Stimulated activated CD8-positive, alpha-beta memory T cell treated with anti-CD3 and anti-CD28 coated beads, Interleukin-12 subunit alpha, Interleukin-12 subunit beta, amount 100 ng/mL, for 1 hour (primary cell): ENCODE results near the gene FGD6.
A peak's percentile ranks its signal among the peaks of the same experiment; 100 is the strongest.
"Not testable (repeated sequence)": the region's sequence is repeated elsewhere in the genome, so short reads cannot be mapped to it uniquely, and the experiment has no call there.

Experiments used
- DNase-seq: peaks from one replicate; pipeline ENCODE4 v3.0.0-alpha.2; 2020; ENCODE audit warnings: low read depth

Gene FGD6

GRCh38 chr12:95217377-95218149, at the start of gene FGD6, which contains the start of gene VEZT:
Gene FGD6, minus strand, starts transcription at chr12:95217467. Its CDS starts 227 bp downstream, at chr12:95217240.
Gene VEZT, plus strand, starts transcription at chr12:95217807. Its CDS starts 44 bp downstream, at chr12:95217851.
- DNase-seq: peak; percentile 94

DNA sequence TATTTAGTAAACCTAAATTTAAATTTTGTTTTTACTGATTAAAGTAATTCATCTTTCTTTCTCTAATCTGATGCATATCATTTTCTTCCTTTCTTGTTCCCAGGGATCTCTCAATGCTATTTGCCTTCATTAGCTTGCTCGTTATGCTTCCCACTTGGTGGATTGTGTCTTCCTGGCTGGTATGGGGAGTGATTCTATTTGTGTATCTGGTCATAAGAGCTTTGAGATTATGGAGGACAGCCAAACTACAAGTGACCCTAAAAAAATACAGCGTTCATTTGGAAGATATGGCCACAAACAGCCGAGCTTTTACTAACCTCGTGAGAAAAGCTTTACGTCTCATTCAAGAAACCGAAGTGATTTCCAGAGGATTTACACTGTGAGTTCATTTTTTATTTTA, 49.0 kb upstream of the FGD6 start:
- DNase-seq: no peak

GRCh38 chr12:95265765-95266164, 48.5 kb upstream of the FGD6 start:
- DNase-seq: no peak

GRCh38 chr12:95262808-95263207, 45.5 kb upstream of the FGD6 start:
- DNase-seq: no peak

GRCh38 chr12:95261109-95261508, 43.8 kb upstream of the FGD6 start:
- no peak for DNase-seq

DNA sequence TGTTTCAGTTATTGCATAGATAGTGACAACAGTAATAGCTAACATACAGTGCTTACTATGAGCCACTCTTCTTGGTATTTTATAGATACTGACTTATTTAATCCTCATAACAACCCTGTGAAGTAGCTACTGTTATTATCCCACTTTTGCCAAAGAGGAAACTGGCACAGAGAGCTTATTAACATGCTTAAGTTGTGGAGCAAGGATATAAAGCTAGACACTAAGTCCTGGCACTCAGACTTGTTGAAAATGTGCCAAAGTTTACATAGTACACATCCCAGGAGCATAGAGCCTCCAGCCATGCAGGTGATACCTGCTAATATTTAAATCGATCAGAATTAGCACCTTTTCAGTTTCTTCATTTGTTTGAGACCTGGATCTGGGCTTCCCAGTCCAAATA, 42.1 kb upstream of the FGD6 start:
- no peak for DNase-seq

GRCh38 chr12:95258803-95259202, 41.5 kb upstream of the FGD6 start:
- no peak for DNase-seq

DNA sequence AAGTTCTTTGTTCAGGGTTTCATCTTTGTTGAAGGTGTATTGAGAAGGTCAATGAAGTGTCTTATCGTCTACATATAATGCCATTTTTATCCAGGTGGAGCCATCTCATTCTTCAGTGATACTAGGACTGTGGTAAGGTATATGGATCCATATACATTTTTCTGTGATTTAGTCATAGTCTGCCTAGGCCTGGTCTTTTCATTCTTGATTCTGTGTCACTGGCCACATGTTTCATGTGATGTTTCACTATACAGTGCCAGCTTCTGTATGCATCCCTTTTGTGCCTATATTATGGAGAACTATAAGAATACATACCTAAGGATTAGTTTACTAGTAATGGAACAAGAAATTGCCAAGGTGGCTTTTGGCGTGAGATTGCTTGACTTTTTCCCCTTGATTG, 40.9 kb upstream of the FGD6 start:
- DNase-seq: no peak

GRCh38 chr12:95257541-95257940, 40.3 kb upstream of the FGD6 start:
- DNase-seq: no peak

DNA sequence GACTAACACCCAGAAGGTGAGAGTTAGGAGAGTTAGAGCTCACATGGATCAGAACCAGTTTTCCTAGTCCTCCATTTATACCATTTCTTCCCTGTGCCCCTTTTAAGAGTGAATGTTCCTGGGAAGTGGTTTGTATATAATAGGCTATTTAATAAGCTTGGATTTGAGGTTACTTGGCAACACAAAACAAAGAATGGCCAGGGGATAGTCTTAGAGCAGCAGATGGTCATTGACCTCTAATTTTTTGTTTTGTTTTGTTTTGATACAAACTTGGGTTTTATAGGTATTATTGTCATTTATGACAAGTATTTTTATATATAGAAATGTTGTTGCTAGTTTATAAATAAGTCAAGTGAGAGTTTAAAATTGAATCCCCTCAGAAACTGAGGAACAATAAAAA, 36.1 kb upstream of the FGD6 start:
- no peak for DNase-seq

DNA sequence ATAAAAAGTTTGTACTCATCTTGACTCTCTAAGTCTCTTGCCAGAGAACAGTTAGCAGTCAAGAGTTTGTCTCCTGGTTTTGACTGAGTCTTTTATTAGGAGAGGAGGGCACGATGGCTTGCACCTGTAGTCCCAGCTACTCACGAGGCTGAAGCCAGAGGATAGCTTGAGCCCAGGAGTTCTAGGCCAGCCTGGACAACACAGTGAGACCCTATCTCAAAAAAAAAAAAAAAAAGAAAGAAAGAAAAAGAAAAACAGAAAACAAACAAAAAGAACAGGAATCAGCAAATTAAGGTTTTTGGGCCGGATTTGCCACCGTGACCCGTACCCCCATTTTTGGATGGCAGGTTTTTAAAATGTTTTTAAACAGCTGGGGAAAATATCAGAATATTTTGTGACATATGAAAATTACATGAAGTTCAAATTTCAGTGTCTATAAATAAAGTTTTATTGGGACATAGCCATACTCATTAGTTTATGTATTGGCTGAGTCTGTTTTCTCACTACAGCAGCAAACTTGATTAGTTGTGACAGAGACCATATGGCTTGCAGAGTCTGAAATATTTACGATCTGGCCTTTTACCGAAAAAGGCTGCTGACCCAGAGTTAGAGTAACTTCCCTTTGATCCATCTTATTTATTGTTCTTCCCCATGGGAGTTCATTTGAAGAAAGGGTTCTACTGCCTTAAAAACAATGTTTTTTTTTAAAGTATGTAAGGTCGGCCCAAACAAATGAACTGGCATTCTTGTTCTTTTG, 31.5 kb upstream of the FGD6 start:
- DNase-seq: no peak

DNA sequence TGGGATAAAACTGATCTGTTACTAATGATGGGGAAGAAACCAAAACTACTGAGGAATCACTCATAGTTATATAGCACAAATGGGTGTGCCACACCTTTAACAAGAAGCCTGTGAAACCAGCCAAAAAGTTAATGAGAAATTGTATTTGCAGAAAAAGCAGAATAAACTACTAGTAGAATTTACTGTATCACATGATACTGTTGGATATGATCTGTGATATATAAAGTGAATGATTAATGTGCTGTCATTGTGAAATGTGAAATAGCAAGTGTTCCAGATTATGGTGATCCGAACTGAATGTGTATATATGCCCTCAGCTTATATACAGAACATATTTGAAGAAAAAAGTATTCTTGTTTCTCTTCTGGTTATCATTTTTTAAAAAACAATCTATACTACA, 30.8 kb upstream of the FGD6 start:
- no peak for DNase-seq

- no peak for DNase-seq
These were observed 27.1 kb upstream of the FGD6 start for GRCh38 chr12:95244350-95244749.

DNA sequence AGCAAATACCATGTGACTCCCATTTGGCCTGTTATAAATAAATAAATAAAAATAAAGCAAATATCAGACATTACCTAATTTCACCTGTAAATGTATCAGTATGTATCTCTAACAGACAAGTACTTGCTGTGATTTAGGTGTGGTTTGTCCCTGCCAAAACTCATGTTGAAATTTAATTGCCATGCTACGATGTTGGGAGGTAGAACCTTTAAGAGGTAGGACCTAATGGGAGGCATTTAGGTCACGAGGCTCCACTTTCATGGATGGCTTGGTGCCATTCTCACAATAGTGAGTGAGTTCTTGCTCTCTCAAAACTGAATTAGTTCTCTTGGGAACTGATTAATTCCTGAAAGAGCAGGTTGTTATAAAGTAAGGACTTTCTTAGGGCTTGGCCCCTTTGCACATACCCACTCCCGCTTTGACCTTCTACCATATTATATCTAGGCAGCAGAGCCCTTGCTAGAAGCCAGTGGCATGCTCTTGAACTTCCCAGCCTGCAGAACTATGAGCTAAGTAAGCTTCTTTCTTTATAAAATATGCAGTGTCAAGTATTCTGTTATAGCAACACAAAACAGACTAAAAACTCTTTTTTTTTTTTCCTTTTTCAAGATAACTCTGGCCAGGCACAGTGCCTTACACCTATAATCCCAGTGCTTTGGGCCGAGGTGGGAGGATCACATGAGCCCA, 26.4 kb upstream of the FGD6 start:
- DNase-seq: no peak

GRCh38 chr12:95241761-95242506, 24.7 kb upstream of the FGD6 start:
- no peak for DNase-seq

- DNase-seq: not testable (repeated sequence)
These were observed 23.9 kb upstream of the FGD6 start for GRCh38 chr12:95241138-95241537.

DNA sequence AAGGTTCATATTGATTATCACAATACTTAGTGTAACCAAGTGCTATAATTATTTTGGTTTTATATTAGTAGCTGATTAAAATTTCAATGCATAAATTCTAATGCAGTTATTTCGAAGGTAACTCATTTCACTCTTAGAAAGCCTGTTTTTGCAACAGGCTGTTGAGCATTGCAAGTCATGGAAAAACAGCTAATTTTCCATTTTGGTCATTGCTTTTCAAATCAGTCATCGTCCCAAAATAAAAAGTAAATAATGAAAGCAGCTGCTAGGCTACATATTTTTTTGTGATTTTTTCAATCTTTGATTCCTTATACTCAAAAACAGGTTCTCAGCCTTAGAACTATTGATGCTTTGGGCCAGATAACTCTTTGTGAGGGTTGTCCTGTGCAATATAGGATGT, 23.3 kb upstream of the FGD6 start:
- no peak for DNase-seq

DNA sequence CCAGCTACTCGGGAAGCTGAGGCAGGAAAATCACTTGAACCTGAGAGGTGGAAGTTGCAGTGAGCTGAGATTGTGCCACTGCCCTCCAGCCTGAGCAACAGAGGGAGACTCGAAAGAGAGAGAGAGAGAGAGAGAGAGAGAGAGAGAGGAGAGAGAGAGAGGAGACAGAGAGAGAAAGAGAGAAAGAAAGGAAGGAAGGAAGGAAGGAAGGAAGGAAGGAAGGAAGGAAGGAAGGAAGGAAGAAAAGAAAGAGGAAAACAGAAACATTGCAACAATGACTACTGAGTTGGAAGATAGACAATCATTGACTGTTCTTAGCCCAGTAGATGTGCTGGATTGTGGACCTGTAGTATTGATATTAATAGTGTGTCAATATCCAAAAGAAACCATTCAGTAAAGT, 22.6 kb upstream of the FGD6 start:
- DNase-seq: not testable (repeated sequence)

DNA sequence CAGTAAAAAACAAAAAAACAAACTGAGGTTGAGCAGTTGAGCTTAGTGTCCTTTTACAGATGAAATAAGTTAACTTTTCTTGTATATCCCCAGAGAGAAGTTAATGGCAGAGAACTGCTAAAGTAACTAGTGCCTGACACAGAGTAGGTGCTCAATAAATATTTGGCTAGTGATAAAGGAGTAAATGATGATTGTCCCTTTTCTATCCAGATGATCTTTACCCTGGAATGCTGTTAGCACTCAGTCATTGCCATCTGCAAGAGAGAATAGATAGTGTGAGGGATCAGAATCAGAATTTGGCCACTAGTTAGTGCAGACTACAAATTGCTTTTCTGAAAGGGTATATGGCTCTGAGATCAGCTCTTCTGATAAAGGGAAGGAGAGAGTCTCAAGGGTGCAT, 21.9 kb upstream of the FGD6 start:
- no peak for DNase-seq

- no peak for DNase-seq
These were observed 20.9 kb upstream of the FGD6 start for GRCh38 chr12:95238150-95238549.

GRCh38 chr12:95237315-95237714, 20.0 kb upstream of the FGD6 start:
- DNase-seq: no peak

- not testable (repeated sequence) for DNase-seq
These were observed 18.4 kb upstream of the FGD6 start for GRCh38 chr12:95235621-95236020.
